ENCODE measurements around the gene SMOC2. TPM values are rescaled to one million over a fixed set of nuclear protein-coding genes. Genes with fewer than 3 reads are reported as not detected.

SMOC2 gene
- polyA plus RNA-seq, 1 of the 3 experiments (the other 2 are of a cell fraction), result not detected

Other genes starting within 250 kb of the SMOC2 start
- not detected in 2 replicates for gene DACT2, start 121.4 kb upstream of the SMOC2 start, polyA plus RNA-seq (2012; rRNA removed)